ENCODE results near the gene LSAMP. TPM values are rescaled to one million over a fixed set of nuclear protein-coding genes. Genes with fewer than 3 reads are reported as not detected.
A peak's percentile ranks its signal among the peaks of the same experiment; 100 is the strongest.
"Not testable (repeated sequence)": the region's sequence is repeated elsewhere in the genome, so short reads cannot be mapped to it uniquely, and the experiment has no call there.

LSAMP gene
- total RNA-seq, 2 experiments from 2014 or later, result not detected

DNA sequence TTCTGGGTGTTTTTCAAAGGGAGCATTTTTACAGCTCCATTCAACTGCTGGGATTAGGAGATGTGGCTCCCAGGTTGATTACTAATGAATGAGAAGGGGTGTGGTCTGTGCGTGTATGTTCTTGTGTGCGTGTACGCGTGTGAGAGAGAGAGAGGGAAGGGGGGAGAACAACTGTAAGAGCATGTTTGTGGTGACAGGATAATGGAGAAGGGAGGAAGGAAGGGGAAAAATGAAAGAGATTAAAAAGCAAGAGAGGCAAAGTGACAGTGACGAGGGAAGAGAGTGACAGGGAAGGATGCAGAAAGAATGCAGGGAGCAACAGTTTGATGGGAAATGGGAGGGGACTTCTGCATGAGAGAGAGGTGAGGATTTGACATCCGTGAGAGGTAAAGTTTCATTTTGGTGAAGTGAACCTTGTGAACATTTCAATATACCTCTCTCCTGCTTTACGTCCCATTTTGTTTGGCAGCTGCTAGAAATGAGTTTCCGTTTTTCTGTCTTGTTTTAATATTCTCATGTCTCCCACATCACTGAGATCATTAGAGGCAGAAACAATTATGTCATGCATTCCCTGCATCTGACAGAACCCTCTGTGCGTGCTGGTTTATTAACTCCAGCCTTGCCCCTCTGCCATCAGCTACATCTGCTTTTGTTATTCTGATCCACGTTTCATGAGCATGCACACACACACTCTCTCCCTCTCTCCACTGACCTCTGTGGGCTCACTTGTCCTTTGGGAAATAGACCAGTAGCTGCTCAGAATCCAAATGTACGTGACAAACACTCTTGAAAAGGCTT, 660.3 kb downstream of the LSAMP start:
- H3K9me3 Mint-ChIP-seq, result no peaks in the 10 kb centered on the region
- no peaks in the 10 kb centered on the region for H3K36me3 Mint-ChIP-seq
- peak overlapping the region; percentile 94 for H3K27ac Mint-ChIP-seq
- no peak for DNase-seq
- peaks cover 22% of the 10 kb centered on the region for H3K4me1 Mint-ChIP-seq
- peak overlapping the region; percentile 79 for H3K4me3 Mint-ChIP-seq
- no peaks in the 10 kb centered on the region for H3K27me3 Mint-ChIP-seq

DNA sequence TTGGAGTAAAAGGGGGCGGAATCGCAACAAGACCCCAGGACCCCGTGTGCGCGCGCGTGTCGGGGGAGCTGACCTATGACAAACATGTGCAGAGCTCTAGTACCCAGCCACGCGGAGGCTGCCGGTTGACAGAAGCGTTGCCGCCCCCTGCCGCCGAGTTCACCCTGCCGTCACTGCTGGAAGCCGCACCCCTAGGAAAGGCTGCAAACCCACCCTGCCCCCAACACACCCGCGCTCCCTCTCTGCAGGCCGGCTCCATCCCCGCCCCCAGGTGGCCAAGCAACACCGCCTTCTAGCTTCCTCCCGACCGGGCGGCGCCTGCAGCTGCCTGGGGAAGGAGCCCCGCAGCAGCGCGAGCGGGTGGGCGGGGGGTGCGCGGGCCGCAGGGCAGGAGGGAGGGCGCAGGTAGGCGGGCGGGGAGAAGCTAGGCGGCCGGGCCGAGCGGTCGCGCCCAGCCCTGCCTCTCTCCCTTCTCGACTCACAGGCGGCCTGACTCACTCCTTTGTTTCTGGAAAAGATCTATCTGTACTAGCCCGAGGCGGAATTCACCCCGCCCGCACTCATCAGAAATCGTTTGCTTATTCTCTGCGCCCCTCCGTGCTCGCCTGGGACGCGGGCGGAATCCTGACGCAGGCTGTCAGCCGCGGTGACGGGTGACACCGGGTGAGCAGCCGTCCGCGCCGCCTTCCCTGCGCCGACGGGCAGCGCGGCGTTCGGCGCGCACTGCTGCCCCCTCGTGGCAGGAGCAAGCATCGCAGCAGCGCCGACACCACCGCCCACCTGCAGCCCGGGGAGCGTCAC, 661.1 kb downstream of the LSAMP start:
- Mint-ChIP-seq H3K27ac (peak overlapping the region; percentile 94), H3K27me3 (no peaks in the 10 kb centered on the region), H3K36me3 (no peaks in the 10 kb centered on the region), H3K4me3 (peak overlapping the region; percentile 79), H3K4me1 (peaks cover 18% of the 10 kb centered on the region), H3K9me3 (no peaks in the 10 kb centered on the region)
- peak; percentile 93 for DNase-seq

DNA sequence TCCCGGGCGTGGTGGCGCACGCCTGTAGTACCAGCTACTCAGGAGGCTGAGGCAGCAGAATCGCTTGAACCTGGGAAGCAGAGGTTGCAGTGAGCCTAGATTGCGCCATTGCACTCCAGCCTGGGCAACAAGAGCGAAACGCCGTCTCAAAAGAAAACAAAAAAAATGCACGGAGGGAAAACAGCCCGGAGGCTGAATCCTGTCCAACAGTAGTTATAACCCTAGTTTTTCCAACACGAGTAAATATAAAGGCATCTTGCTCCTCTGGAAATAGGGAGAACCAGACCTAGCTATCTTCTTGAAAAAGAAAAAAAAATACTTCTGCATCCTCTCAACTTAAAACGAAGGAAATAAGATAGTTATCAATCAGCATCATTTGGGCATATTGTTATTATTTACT, 661.9 kb downstream of the LSAMP start:
- H3K27ac Mint-ChIP-seq, H3K27me3 Mint-ChIP-seq, H3K9me3 Mint-ChIP-seq, H3K36me3 Mint-ChIP-seq, DNase-seq: not testable (repeated sequence)
- Mint-ChIP-seq H3K4me1 (peaks cover 11% of the 10 kb centered on the region), H3K4me3 (peak overlapping the region; percentile 33)

DNA sequence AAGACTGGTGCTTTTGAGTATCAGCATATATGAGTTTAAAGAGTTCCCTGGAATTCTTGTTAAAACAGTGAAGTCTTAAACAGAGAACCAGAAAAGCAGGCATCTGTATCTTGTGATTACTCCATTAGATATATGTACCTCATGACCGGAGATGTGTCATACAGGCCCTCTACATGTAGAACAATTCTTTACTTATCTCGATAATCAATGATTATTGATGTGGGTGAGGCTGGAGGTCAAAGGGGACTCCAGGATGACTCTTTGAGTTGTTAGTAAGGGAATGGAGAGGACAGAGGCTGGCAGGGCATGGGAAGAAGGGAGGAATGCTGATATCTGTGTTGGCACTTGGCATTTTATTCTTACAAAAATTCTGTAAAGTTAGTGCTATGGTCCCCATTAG, 666.3 kb downstream of the LSAMP start:
- Mint-ChIP-seq H3K36me3 (no peaks in the 10 kb centered on the region), H3K4me1 (peaks cover 2% of the 10 kb centered on the region)
- no peak for DNase-seq

DNA sequence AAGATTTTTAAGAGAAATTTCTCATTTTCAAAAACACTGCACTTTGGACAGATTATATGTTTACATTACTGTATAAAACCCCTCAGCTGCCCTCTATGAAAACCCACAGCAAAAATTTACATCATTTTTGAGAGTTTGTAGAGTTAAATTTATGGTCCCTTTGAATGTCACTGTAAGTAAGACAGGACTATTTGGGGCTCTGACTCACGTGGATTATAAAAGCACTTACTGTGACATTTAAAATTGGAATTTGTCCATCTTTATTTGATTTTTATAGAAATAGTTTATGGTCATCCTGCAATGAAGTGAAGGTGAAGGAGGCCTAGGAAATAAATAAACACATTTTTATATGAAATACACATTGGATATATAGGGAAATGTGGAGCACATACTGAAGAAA, 672.3 kb downstream of the LSAMP start:
- Mint-ChIP-seq H3K4me3 (no peak overlapping the region), H3K4me1 (no peaks in the 10 kb centered on the region), H3K27me3 (no peaks in the 10 kb centered on the region), H3K27ac (no peak overlapping the region), H3K9me3 (no peaks in the 10 kb centered on the region), H3K36me3 (no peaks in the 10 kb centered on the region)
- DNase-seq, result no peak

More for the DNA sequence above, 666.3 kb downstream of the LSAMP start:
- no peak overlapping the region for H3K4me3 Mint-ChIP-seq
- H3K9me3 Mint-ChIP-seq, result no peaks in the 10 kb centered on the region
- no peaks in the 10 kb centered on the region for H3K27me3 Mint-ChIP-seq
- no peak overlapping the region for H3K27ac Mint-ChIP-seq

DNA sequence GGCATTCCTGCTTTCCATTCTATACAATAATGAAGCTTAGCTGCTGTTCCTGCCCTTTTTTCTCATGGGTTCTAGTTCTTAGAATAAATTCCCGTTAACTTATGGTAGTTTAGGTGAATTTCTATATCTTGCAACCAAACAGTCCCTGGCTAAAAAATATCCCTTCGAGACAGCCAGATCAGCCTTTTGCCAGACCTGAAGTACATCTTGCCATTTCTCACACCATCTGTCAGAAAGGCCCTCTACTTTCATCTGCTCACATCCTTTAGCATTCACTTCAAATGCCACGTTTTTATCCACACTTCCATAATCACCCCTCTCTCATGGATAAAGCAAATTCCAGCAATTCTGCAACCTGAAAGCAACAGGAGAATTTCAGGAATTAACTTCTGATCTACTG, 676.6 kb downstream of the LSAMP start:
- Mint-ChIP-seq H3K36me3 (no peaks in the 10 kb centered on the region), H3K9me3 (no peaks in the 10 kb centered on the region), H3K27ac (no peak overlapping the region), H3K4me3 (no peak overlapping the region), H3K4me1 (no peaks in the 10 kb centered on the region), H3K27me3 (no peaks in the 10 kb centered on the region)
- DNase-seq, result no peak

DNA sequence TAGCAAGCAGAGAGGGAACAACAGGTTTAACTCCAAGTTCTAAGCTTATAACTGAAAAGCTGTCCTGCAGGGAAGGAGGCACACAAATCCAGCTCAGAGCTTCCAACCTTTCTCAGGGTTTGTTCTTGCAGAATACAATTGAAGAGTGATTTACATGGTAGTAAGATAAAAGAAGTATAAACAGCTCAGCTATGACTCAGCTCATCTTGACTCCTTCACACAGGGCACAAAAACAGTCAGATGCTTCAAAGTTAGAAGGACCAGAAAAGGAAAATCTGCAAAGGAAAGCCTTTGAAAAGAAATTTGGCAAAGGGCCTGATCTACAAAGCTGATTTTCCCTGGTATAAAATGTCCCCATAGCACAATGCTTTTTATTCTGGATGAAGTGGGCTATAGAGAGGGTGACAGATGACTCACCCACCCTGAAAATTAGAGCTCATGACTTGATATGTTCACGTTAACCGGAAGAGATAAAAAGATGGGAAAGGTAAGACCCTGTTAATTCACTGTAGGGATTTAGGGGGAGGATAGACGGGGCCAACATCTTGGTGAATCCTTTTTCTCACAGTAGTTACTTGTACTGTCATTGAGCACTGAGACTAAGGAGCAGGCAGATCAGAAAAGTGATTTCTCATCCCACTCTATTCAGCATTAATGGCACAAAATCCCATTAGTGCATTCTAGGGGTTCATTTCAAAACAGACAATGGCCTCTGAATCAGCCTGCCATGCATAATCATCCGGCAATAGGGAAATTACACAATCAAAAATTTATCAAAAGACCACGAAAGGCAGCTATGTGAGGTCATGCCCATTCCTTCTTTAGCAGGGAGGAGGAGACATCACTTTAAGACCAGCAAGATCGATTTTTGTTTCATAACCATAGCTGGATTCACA, 678.5 kb downstream of the LSAMP start:
- Mint-ChIP-seq H3K27me3 (no peaks in the 10 kb centered on the region), H3K4me1 (no peaks in the 10 kb centered on the region), H3K36me3 (no peaks in the 10 kb centered on the region), H3K4me3 (no peak overlapping the region), H3K9me3 (no peaks in the 10 kb centered on the region), H3K27ac (no peak overlapping the region)
- DNase-seq, result no peak

DNA sequence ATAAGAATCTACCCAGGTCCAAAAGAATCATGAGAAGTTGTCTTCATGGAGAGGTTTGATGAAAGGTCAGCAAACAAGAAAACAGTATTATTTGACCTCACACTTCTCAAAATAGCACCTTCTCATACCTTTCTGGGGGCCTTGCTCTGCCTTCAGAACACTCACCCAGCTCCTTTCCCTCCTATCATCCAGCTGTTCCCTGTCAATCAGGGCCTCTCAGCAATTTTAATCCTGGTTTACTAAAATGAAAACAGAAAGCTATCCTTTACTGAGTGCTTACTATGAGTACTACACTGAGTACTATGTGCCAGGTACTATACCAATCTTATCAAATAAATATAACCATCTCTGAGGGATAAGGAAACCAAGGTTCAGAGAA, 683.4 kb downstream of the LSAMP start:
- H3K4me1 Mint-ChIP-seq, result no peaks in the 10 kb centered on the region
- H3K9me3 Mint-ChIP-seq, result no peaks in the 10 kb centered on the region
- no peak overlapping the region for H3K27ac Mint-ChIP-seq
- H3K4me3 Mint-ChIP-seq, result no peak overlapping the region
- no peaks in the 10 kb centered on the region for H3K36me3 Mint-ChIP-seq
- no peaks in the 10 kb centered on the region for H3K27me3 Mint-ChIP-seq
- no peak for DNase-seq

DNA sequence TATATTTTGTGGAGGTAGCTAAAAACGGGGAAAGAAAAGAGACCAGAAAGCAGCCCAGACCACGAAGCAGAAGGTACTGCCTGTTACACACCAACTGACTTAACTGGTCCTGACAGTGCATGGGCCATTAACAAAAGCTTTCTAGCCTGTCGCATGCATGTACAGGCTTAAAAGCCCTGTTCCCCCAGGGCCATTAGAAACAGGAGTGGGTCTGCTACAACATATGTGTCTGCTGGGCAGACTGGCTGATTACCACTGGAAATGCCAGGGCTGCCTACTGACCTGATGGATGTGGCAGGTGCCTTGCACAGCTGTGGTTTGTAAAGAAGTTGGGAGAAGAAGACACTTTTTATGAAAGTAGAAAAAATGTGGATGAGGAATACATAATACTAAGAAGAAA, 684.6 kb downstream of the LSAMP start:
- no peaks in the 10 kb centered on the region for H3K36me3 Mint-ChIP-seq
- no peaks in the 10 kb centered on the region for H3K27me3 Mint-ChIP-seq
- DNase-seq, result no peak
- H3K9me3 Mint-ChIP-seq, result no peaks in the 10 kb centered on the region
- H3K4me1 Mint-ChIP-seq, result no peaks in the 10 kb centered on the region
- H3K4me3 Mint-ChIP-seq, result no peak overlapping the region
- no peak overlapping the region for H3K27ac Mint-ChIP-seq

DNA sequence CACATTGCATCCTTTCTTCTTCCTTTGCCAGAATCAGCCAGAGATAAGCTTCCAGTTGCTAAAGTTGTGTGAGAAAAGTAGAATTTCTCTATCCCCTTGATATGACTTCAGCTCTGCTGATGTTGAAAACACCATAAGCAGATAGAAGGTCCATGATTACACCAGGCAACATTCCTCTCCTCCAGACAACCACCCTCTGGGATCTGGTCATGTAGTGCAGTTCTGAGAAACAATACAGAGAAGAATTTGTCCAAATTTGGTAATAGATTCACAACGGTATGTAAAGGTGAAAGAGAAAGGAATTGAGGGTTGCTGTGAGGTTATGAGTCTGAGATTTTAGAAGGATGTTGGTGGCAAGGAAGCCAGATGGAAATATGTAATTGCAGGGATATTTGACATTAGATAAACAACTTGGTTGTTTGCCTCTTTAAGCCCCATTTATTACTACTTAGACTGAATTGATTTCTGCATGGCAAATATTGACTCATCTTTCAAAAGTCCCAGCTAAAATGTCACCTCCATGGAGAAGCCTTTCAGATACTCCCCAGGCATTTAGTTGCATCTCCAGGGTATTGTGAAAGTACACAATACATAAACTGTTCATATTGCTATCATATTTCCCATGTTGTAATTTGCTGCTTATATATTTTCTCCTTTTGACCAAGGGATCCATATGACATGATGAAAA, 687.1 kb downstream of the LSAMP start:
- H3K4me3 Mint-ChIP-seq, result no peak overlapping the region
- no peaks in the 10 kb centered on the region for H3K36me3 Mint-ChIP-seq
- H3K27ac Mint-ChIP-seq, result no peak overlapping the region
- DNase-seq, result no peak
- no peaks in the 10 kb centered on the region for H3K9me3 Mint-ChIP-seq
- peaks cover 10% of the 10 kb centered on the region for H3K27me3 Mint-ChIP-seq
- no peaks in the 10 kb centered on the region for H3K4me1 Mint-ChIP-seq

DNA sequence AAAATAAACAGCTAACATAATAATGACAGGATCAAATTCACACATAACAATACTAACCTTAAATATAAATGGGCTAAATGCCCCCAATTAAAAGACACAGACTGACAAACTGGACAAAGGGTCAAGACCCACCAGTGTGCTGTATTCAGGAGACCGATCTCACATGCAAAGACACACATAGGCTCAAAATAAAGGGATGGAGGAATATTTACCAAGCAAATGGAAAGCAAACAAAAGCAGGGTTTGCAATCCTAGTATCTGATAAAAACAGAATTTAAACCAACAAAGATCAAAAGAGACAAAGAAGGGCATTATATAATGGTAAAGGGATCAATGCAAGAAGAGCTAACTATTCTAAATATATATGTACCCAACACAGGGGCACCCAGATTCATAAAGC, 692.3 kb downstream of the LSAMP start:
- not testable (repeated sequence) for H3K4me1 Mint-ChIP-seq, H3K36me3 Mint-ChIP-seq, H3K9me3 Mint-ChIP-seq, H3K4me3 Mint-ChIP-seq, DNase-seq, H3K27ac Mint-ChIP-seq
- H3K27me3 Mint-ChIP-seq, result peaks cover 33% of the 10 kb centered on the region

Data from activated naive CD8-positive, alpha-beta T cell treated with anti-CD3 and anti-CD28 coated beads for 36 hours (primary cell).